GM18861 (cell line): ENCODE measurements around the gene CARS2.
A peak's percentile ranks its signal among the peaks of the same experiment; 100 is the strongest.
"Not testable (repeated sequence)": the region's sequence is repeated elsewhere in the genome, so short reads cannot be mapped to it uniquely, and the experiment has no call there.

Source experiments
- ATAC-seq: cut with Tn5 transposase; IDR thresholded peaks from one replicate; pipeline ENCODE4 v1.9.1; 2021; ENCODE audit not compliant: unreplicated experiment

CARS2 gene

DNA sequence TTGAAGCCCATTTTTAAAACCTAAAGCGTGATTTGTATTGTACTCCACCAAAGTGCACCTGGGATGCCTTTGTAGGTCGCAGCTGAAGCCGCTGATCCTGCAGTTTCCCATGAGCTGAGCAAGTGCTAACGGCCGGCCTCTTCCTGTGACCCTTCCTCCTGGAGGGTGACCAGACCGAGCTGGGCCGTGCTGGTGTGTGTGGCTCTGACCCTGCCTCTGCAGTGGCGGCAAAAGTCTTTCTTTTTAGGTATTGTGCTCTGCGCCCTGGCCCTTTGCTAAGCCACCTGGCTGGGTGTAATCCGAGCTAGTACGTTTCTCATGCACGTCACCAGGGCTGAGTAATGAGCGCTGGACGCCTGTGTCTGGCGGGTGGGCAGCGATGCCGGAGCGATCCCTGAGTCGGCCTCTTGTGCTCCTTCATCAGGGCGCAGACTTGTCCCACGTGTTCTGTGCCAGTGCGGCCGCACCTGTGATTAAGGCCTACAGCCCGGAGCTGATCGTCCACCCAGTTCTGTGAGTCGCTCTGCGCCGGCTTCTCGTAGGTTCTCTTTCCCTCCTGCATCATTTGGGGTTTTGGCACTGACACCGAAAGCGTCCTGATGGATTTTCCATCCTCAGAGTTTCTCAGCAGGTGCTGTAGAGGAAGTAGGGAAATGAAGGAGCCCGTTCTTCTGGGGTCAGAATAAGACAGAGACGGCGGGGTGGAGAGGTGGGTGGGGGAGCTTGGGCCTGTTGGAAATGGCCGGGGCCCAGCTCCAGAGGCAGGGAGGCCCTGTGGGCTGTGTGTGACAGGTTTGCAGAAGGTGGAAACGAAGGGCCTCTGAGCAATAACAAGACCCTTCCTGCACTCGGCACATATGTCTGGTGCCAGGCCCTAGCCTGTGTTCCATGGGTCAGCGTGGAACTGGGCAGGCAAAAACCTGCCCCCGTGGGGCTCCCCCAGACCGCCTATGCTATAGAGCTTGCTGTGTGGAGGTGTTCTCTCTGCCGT is 80.9 kb downstream of the CARS2 start:
- ATAC-seq = no peak

DNA sequence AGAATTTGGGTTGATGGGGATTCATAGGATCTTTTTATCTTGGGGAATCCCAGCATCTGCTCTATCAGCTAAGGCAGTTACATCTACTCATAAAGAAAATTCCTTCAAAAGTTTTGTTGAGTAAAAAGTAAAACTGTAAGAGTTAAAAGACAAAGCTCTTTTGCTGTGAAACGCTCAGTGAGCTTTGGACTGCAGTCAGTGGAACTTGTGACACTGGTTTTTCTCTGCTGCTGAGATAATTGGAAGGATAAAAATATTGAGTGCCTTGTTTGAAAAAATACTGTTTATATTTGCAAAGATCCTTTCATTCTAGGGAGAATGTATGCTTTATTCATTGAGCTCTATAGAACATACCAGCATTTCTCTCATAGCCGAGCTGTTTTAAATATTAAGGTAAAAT is 85.3 kb downstream of the CARS2 start:
- ATAC-seq = no peak

GRCh38 chr13:110618780-110619179 is 87.1 kb downstream of the CARS2 start:
- ATAC-seq = no peak

DNA sequence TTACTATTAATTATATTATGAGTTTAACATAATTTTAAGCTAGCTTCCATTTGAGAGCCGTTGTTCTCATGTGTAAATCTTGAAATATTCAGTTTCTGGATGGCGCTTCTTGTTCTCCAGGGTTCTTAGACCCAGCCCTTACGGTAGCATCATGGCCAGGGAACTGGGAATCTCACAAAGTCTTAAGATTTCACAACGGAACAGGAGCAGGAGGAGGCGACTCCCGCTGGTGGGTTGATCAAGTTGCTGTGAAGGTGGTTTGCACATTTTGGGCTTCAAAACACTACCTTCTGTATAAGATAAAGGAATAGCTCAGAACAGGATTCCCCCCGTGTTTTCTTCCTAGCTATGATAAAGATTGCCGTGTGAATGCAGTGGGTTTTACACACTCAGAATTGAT is 87.7 kb downstream of the CARS2 start:
- ATAC-seq = no peak

DNA sequence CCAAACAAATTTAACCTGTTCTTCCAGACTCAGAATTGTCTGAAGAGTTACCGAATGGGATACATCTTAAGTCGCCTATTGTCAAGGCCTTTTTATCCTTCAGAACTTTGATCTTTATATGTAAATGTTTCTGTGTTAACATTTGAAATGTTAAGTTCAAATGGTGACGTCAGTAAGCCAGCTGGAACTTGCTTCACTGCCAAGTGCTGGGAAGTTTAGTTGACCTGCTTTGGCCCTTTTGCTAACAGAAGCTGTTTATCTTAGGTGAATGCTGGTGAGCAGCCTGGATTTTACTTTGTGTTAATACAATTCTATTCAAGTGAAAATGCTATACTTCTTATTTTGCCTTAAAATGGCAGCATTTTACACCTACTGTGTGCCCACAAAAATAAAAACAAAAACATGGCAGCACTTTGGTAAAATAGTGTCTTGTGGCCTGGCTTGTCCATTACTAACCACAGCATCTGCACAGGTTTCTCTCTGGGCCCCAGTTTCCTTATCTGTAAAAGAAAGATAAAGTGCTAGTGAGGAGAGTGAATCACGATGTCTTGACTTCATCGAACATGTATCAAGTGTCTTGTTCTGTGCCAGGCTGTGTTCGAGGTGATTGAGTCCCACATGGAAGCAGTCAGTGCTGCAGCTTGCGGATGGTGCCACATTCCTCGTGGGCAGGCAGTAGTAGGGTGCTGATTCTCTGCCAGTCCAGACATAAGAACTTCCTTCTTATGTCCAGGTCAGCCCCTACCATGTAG is 88.4 kb downstream of the CARS2 start:
- ATAC-seq = no peak

DNA sequence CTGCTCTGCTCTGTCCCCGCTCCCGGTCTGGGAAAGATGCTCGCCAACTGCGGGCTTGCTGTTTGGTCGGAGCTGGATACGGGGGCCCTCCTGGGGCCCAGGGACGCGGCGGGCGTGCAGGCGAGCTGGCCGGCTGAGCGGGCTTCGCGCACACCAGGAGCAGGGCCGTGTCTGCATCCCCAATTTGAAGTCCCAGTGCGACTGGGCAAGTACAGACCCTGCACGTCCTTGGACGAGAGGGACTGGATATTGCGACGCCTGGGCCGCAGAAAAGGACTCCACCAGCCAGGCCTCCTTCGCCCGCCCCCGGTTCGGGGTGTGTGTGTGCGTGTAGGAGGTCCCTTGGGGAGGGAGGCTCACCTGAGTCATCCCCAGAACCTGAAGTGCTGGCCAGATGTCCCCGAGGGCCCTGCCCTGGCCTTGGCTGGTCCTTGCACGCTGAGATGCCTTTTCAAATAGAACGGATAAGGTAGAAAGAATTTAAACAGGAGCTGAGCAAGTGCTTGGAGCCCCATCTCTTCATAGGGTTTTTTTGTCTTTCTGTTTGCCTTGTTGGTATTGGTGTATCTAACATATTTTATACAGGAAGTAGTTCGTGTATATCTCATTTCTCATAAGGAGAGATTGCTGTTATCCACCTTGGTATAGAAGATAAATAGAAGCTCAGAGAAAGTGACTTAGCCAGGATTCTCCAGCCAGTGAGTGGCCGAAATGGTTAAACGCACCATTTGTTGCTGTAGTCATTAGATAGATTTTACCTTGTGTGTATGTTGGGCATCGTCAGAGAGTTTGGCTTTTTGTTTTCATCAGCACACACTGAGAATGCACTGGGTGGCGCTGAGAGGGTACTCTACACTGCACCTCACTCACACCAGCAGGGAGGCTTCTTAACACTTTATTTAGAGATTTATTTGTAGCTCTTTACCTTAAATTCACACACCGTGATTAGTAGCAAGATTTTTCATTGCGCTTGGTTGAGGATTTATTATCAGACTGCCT is 89.5 kb downstream of the CARS2 start:
- peak; percentile 43 for ATAC-seq

GRCh38 chr13:110615322-110616102 is 90.4 kb downstream of the CARS2 start, which contains the start of gene NAXD:
TSS of gene NAXD (plus strand) at chr13:110615545. CDS start at chr13:110615602, 57 bp downstream.
- ATAC-seq = peak; percentile 63

GRCh38 chr13:110615005-110615321 is 91.0 kb downstream of the CARS2 start:
- no peak for ATAC-seq

DNA sequence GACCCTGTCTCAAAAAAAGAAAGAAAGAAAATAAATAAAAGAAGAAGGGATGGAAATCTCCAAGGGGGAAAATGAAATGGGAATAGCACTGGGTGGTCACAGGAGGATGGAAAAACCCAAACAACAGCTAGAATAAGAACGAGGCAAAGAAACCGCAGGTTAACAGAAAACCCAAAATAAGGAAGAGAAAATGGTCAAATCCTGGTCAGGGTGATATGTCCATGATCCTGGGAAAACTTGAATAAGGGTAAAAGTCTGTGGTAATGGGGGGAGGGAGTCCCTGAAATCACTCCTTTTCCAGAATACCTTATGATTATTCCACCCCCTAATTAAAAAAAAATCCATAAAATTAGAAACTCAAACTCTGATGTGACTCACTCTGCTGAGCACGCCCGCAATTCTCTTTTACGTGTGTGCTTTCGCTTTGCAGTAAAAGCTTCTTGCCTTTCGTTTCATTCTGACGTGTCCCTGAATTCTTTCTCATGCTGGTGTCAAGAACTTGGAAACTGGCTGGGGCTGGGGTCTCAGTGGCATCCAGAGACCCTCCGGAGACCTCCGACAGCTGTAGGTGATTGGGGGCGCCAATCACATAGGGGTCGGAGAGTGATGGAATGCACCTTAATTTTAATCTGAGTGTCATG is 94.8 kb downstream of the CARS2 start:
- no peak for ATAC-seq

DNA sequence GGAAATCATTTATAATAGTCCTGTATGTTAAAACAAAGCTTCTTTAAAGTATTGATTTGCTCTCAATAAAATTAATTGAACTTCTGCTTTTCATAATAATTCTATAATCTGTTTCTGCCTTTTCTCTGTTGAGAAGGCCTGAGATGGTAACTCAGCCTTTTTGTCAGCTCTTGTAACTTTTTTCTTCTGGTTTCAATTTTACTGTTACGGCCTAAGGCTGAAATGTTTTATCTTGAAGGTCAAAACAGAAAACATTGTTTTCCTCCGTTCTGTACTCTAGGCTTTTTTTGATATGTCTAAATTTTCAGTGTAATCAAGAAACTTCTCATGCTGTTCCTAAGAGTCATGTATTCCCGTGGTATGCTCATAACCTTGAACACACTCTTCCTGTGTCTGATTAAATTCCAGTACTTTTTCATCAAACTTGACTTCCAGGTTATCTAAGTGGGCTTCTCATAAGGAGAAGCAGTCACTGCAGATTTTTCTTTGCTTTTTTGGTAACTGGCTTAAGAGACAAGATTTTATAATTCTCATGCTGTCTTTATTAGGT is 98.2 kb downstream of the CARS2 start:
- no peak for ATAC-seq

- ATAC-seq = not testable (repeated sequence)
Observed at GRCh38 chr13:110606281-110606680, 99.6 kb downstream of the CARS2 start.

DNA sequence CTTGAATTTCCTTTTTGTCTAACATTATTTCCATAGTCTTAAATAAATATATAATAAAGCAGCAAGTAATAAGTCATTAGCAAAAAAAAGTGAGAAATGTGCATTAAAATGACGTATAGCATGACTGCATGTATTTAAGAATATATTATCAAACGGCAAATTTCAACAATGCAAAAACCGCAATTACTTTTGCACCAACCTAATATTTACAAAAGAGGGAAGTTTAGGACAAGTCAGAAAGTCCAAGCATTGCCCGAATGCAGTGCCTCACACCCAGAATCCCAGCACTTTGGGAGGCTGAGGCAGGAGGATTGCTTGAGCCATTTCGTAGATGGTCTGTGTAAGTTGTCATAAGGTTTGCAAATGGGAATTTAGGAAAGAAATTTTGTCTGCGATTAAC is 100.8 kb downstream of the CARS2 start:
- no peak for ATAC-seq

- no peak for ATAC-seq
Observed at GRCh38 chr13:110600980-110601379, 104.9 kb downstream of the CARS2 start.

DNA sequence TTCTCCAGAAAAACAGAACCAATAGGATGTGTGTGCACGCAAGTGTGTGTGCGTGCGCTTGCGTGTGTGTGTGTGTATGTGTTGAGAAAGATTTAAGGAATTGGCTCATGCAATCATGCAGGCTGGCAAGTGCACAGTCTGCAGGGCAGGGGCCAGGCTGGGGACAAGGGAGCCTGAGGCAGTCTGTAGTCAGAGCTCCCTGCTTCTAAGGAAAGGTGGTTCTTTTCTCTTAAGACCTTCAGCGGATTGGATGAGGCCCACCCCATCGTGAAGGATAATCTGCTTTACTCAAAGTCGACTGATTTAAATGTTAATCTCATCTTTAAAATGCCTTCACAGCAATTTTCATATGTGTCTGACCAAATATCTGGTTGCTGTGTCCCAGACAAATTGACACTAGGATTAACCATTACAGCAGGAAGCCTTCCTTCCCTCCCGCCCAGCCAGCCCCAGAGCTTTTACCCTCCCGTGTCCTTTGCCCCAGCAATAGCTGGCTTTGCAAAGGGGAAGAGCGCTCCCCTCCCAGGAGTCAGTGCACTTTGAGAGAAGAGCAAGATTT is 105.6 kb downstream of the CARS2 start:
- ATAC-seq = no peak

- no peak for ATAC-seq
Observed at GRCh38 chr13:110597041-110597689, 108.8 kb downstream of the CARS2 start.

DNA sequence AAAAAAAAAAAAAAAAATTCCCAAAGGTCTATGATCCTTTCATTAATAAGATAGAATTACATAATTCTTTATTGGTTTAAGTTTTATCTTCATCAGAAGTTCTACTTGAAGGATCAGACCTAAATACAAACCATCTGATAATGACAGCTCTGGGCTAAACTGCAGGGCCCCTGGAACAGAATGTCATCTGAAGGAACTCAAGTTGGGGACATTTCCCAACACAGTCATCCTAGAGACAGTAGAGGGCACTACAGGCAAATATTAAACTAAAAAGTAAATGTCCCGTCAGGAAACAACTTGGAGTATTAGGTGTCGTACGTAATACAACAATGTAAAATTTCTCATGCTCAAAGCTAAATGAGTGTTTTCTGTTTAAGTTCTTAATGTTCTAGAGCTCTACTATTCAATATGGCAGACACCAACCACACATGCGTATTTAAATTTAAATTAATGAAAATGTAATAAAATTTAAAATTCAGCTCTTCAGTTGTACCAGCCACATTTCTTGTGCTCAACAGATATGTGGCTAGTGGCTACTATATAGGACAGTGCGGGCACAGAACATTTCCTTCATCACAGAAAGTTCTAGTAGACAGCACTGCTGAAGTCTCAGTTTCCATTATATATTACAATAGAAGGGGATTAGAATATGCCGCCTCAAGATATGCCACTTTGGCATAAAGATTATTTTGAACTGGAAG is 112.3 kb downstream of the CARS2 start:
- ATAC-seq = peak; percentile 78

GRCh38 chr13:110592665-110593064 is 113.3 kb downstream of the CARS2 start:
- ATAC-seq = no peak
